HG03575 (cell line): ENCODE results near the gene CDH2.

Experiments
- ATAC-seq: cut with Tn5 transposase; IDR thresholded peaks from one replicate; pipeline ENCODE4 v1.9.1; 2021; ENCODE audit not compliant: unreplicated experiment, insufficient number of reproducible peaks, low FRiP score; ENCODE audit errors: extremely low read depth

CDH2 gene

GRCh38 chr18:28176948-28177827, at the start of gene CDH2:
CDH2 (minus strand) TSS chr18:28177130; CDS start chr18:28177022, 108 bp downstream.
- no peak for ATAC-seq

GRCh38 chr18:28212060-28212459, 35.1 kb upstream of the CDH2 start:
- ATAC-seq = no peak

GRCh38 chr18:28208712-28209265, 31.9 kb upstream of the CDH2 start:
- no peak for ATAC-seq

- ATAC-seq = no peak
Observed at GRCh38 chr18:28208268-28208667, 31.3 kb upstream of the CDH2 start.

- no peak for ATAC-seq
Observed at GRCh38 chr18:28204154-28204553, 27.2 kb upstream of the CDH2 start.

- ATAC-seq = no peak
Observed at GRCh38 chr18:28201056-28201455, 24.1 kb upstream of the CDH2 start.

- ATAC-seq = no peak
Observed at GRCh38 chr18:28198620-28199019, 21.7 kb upstream of the CDH2 start.

- no peak for ATAC-seq
Observed at GRCh38 chr18:28193177-28193778, 16.3 kb upstream of the CDH2 start.

- ATAC-seq = no peak
Observed at GRCh38 chr18:28189400-28190239, 12.7 kb upstream of the CDH2 start.

- ATAC-seq = no peak
Observed at GRCh38 chr18:28185121-28185520, 8.2 kb upstream of the CDH2 start.

GRCh38 chr18:28183418-28184078, 6.6 kb upstream of the CDH2 start:
- no peak for ATAC-seq

GRCh38 chr18:28181616-28182015, 4.7 kb upstream of the CDH2 start:
- ATAC-seq = no peak

GRCh38 chr18:28178720-28179119, 1.8 kb upstream of the CDH2 start:
- no peak for ATAC-seq

- no peak for ATAC-seq
Observed at GRCh38 chr18:28177828-28178635, 1.1 kb upstream of the CDH2 start.

GRCh38 chr18:28176698-28176947, 307 bp downstream of the CDH2 start:
- no peak for ATAC-seq

GRCh38 chr18:28175930-28176697, 816 bp downstream of the CDH2 start:
- no peak for ATAC-seq

GRCh38 chr18:28175150-28175929, 1.6 kb downstream of the CDH2 start:
- no peak for ATAC-seq
